ENCODE measurements around the gene EPHB2. TPM values are rescaled to one million over a fixed set of nuclear protein-coding genes. Genes with fewer than 3 reads are reported as not detected.

Gene EPHB2
- total and polyA plus RNA-seq, 2 experiments from 2014 or later: 1.0 to 5.1 TPM

GRCh38 chr1:22883406-22883805 lies 172.8 kb downstream of the EPHB2 start:
- no peak overlapping the region for H3K27ac ChIP-seq
- no peak overlapping the region for H3K9ac ChIP-seq
- WGBS, 2 experiments (ENCODE audit: low coverage in 1 of 2, low lambda C conversion rate in 2 of 2, missing lambda C conversion rate in 2 of 2): 85 to 87% methylated on average over 11 of the region's 11 CpGs
- H3K9me3 ChIP-seq (ENCODE audit: low read depth): no peaks in the 10 kb centered on the region
- no peaks in the 10 kb centered on the region; the same call in 1 of the 2 replicates for H3F3A ChIP-seq (ENCODE audit: insufficient read depth)
- no peaks in the 10 kb centered on the region for H3K27me3 ChIP-seq (replicated peaks; ENCODE audit: insufficient read depth)
- DNase-seq: no peak
- TF ChIP-seq EZH2phosphoT487 (IDR thresholded peaks at IDR 0.05; ENCODE audit: insufficient read depth, low read depth) (no peak), EZH2 (IDR thresholded peaks at IDR 0.05; ENCODE audit: insufficient read depth, poor library complexity, severe bottlenecking) (no peak)
- H3K4me2 ChIP-seq (ENCODE audit: unreplicated experiment): no peak overlapping the region
- no peak overlapping the region for H3K4me3 ChIP-seq
- H2AFZ ChIP-seq: no peak overlapping the region
- H3K4me1 ChIP-seq (ENCODE audit: insufficient read depth): peaks cover 15% of the 10 kb centered on the region
- H3K36me3 ChIP-seq (ENCODE audit: low read depth): no peaks in the 10 kb centered on the region
- in situ Hi-C loops (cut with MboI): loop anchor here (10.0 kb wide), 1 partner anchor 179 kb away; no protein-coding TSS in a partner anchor
- no peaks in the 10 kb centered on the region for H3K9me2 ChIP-seq (ENCODE audit: insufficient read depth)
- H3K79me2 ChIP-seq (ENCODE audit: insufficient read depth): no peaks in the 10 kb centered on the region
- H4K20me1 ChIP-seq (ENCODE audit: insufficient read depth): no peaks in the 10 kb centered on the region

DNA sequence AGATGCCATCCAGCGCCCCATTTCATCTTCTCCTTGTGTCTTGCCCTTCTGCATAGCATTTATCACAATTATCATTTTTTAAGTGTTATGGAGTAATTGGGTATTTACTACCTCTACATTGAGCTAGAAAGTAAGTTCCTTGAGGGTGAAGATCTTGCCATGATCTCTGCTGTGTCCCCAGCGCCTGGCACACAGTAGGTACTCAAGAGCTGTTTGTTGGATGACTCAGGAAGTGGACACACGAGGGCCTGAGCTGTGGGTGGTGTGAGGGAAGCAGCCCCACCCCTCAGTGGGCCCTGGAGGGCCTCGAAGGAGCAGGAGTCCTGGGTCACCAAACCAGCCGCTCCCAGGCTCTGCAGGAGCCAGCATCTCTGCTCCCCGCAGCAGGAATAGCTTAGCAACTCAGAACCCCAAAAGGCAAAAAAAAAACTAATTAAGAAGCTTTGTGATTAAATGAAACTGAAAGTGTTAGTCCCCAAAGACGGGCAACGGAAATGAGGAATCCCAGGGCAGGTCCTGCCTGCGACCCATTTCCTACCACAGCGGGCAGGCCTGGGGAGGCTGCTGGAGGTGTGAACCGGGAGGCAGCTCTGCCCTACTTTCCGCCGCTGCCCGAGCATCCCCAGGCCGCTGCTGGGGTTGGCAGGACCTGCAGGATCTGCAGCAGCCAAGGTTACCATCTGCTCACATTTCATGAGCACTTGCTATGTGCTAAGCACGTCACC lies 174.3 kb downstream of the EPHB2 start:
- H3K79me2 ChIP-seq (ENCODE audit: insufficient read depth): no peaks in the 10 kb centered on the region
- H3K27me3 ChIP-seq (replicated peaks; ENCODE audit: insufficient read depth): no peaks in the 10 kb centered on the region
- in situ Hi-C loops (cut with MboI): loop anchor here (10.0 kb wide), 1 partner anchor 180 kb away; no protein-coding TSS in a partner anchor
- H3F3A ChIP-seq (ENCODE audit: insufficient read depth): no peaks in the 10 kb centered on the region; the same call in 1 of the 2 replicates
- TF ChIP-seq EZH2 (IDR thresholded peaks at IDR 0.05; ENCODE audit: insufficient read depth, poor library complexity, severe bottlenecking) (no peak), EZH2phosphoT487 (IDR thresholded peaks at IDR 0.05; ENCODE audit: insufficient read depth, low read depth) (no peak)
- no peak for DNase-seq
- H3K4me3 ChIP-seq: no peak overlapping the region
- no peak overlapping the region for H2AFZ ChIP-seq
- H4K20me1 ChIP-seq (ENCODE audit: insufficient read depth): no peaks in the 10 kb centered on the region
- H3K9ac ChIP-seq: no peak overlapping the region
- no peaks in the 10 kb centered on the region for H3K9me3 ChIP-seq (ENCODE audit: low read depth)
- no peaks in the 10 kb centered on the region for H3K36me3 ChIP-seq (ENCODE audit: low read depth)
- peaks cover 18% of the 10 kb centered on the region for H3K4me1 ChIP-seq (ENCODE audit: insufficient read depth)
- H3K9me2 ChIP-seq (ENCODE audit: insufficient read depth): no peaks in the 10 kb centered on the region
- WGBS, 2 experiments (ENCODE audit: low coverage in 1 of 2, low lambda C conversion rate in 2 of 2, missing lambda C conversion rate in 2 of 2): 81 to 84% methylated on average over 16 of the region's 16 CpGs
- H3K27ac ChIP-seq: no peak overlapping the region
- no peak overlapping the region for H3K4me2 ChIP-seq (ENCODE audit: unreplicated experiment)

DNA sequence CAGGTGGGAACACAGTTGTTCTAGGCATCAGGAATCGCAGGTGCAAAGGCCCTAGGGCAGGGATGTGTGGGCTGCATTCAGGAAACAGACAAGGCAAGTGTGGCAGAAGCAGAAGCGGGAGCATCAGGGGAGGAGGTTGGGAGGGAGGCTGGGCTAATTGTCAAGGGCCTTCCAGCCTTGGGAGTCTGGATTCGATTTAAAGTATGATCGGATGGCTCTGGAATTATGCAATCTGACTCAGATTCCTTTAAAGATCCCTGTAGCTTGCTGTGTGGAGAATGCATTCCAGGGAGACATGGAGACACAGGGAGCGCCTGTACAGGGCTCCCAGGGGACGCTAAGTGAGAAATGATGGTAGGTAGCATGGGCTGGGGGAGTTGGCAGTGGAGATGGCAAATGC lies 175.6 kb downstream of the EPHB2 start:
- peak; percentile 88 for DNase-seq
- 6 to 8% methylated on average over 6 of the region's 6 CpGs for WGBS, 2 experiments (ENCODE audit: low coverage in 1 of 2, low lambda C conversion rate in 2 of 2, missing lambda C conversion rate in 2 of 2)
- no peak overlapping the region for H3K9ac ChIP-seq
- no peaks in the 10 kb centered on the region for H3K79me2 ChIP-seq (ENCODE audit: insufficient read depth)
- no peak overlapping the region for H3K27ac ChIP-seq
- H3K36me3 ChIP-seq (ENCODE audit: low read depth): no peaks in the 10 kb centered on the region
- TF ChIP-seq EZH2 (IDR thresholded peaks at IDR 0.05; ENCODE audit: insufficient read depth, poor library complexity, severe bottlenecking): no peak
- no peak for TF ChIP-seq EZH2phosphoT487 (IDR thresholded peaks at IDR 0.05; ENCODE audit: insufficient read depth, low read depth)
- H4K20me1 ChIP-seq (ENCODE audit: insufficient read depth): no peaks in the 10 kb centered on the region
- in situ Hi-C loops (cut with MboI): loop anchor here (10.0 kb wide), 1 partner anchor 181 kb away; no protein-coding TSS in a partner anchor
- H3K9me3 ChIP-seq (ENCODE audit: low read depth): no peaks in the 10 kb centered on the region
- H3K4me2 ChIP-seq (ENCODE audit: unreplicated experiment): no peak overlapping the region
- no peaks in the 10 kb centered on the region; the same call in 1 of the 2 replicates for H3F3A ChIP-seq (ENCODE audit: insufficient read depth)
- no peak overlapping the region for H3K4me3 ChIP-seq
- H3K9me2 ChIP-seq (ENCODE audit: insufficient read depth): no peaks in the 10 kb centered on the region
- no peaks in the 10 kb centered on the region for H3K27me3 ChIP-seq (replicated peaks; ENCODE audit: insufficient read depth)
- peaks cover 13% of the 10 kb centered on the region for H3K4me1 ChIP-seq (ENCODE audit: insufficient read depth)
- no peak overlapping the region for H2AFZ ChIP-seq

- Histone ChIP-seq H3K4me2 (ENCODE audit: unreplicated experiment) (no peak overlapping the region), H2AFZ (no peak overlapping the region), H3K79me2 (ENCODE audit: insufficient read depth) (no peaks in the 10 kb centered on the region), H3K27ac (no peak overlapping the region), H4K20me1 (ENCODE audit: insufficient read depth) (no peaks in the 10 kb centered on the region), H3K9ac (no peak overlapping the region), H3K27me3 (replicated peaks; ENCODE audit: insufficient read depth) (no peaks in the 10 kb centered on the region), H3K9me3 (ENCODE audit: low read depth) (no peaks in the 10 kb centered on the region), H3K4me3 (no peak overlapping the region), H3F3A (ENCODE audit: insufficient read depth) (no peaks in the 10 kb centered on the region; the same call in 1 of the 2 replicates), H3K36me3 (ENCODE audit: low read depth) (no peaks in the 10 kb centered on the region), H3K4me1 (ENCODE audit: insufficient read depth) (peaks cover 13% of the 10 kb centered on the region), H3K9me2 (ENCODE audit: insufficient read depth) (no peaks in the 10 kb centered on the region)
- 87 to 88% methylated on average over 7 of the region's 7 CpGs for WGBS, 2 experiments (ENCODE audit: low coverage in 1 of 2, low lambda C conversion rate in 2 of 2, missing lambda C conversion rate in 2 of 2)
- TF ChIP-seq EZH2 (IDR thresholded peaks at IDR 0.05; ENCODE audit: insufficient read depth, poor library complexity, severe bottlenecking) (no peak), EZH2phosphoT487 (IDR thresholded peaks at IDR 0.05; ENCODE audit: insufficient read depth, low read depth) (no peak)
- no peak for DNase-seq
- in situ Hi-C loops (cut with MboI): loop anchor here (10.0 kb wide), 1 partner anchor 183 kb away; no protein-coding TSS in a partner anchor
Observed at GRCh38 chr1:22887491-22887890, 176.9 kb downstream of the EPHB2 start.

Data from GM23248 (cell line).